ENCODE measurements around the gene IL37.

Gene IL37

DNA sequence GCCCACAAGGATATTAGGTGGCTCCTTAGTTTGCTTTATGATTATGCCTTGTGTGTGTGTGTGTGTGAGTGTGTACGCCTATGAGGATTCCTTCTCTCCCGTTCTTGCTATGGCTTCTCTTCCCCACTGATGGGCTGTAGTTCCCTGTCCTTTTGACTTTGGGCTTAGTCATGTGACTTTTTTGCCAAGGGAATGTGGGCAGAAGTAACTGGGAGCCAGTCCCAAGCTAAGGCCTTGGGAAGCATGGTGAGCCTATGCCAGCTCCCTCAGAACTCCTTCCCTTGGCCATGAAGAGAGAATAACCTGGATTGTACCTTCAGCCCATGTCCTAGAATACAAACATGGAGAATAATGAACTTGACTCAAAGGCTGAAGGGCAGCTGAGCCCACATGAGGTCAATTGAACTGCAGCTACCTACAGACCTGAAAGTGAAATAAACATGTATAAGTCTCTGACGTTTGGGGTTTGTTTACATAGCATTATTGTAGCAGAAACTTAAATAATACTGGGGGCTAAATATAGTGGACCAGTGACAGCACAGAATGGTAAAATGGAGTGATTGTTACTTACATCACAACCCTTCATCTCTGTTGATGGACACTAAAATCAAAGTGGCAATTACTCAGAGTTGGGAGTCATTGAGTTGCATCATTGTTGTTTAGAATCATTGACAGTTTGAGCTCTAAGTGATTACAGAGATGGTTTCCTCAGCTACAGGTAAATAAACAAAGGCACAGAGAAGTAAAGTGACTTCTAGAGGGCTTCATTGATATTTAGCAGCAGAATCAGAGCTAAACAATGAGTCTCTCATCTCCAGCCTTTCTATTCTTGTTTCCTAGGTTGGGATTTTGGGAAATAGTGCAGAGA, 51.6 kb downstream of the IL37 start:
- DNase-seq = no peak

DNA sequence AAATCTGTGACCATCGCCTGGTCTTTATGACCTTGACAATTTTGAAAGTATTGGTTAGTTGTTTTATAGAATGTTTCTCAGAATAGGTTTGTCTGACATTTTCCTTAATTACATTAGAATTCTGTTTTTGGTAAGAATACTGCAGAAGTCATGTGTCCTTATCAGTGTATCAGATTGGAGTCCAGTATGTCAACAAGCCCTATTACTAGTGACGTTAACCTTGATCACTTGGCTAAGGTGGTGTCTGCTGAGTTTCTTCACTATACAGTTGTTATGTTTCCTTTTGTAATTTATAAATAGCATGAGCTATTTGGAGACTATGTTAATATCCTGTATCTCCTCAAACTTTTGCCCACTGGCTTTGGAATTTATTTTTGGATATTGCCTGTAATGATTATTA, 56.1 kb downstream of the IL37 start:
- no peak for DNase-seq

Data from hematopoietic multipotent progenitor cell treated with erythropoietin and hydrocortisone succinate and interleukin-3 and kit ligand, for 6 days (in vitro differentiated cells).